Dermis microvascular lymphatic vessel endothelial cell (primary cell): ENCODE results near the gene GRIA1. TPM values are rescaled to one million over a fixed set of nuclear protein-coding genes. Genes with fewer than 3 reads are reported as not detected.
"Not testable (repeated sequence)": the region's sequence is repeated elsewhere in the genome, so short reads cannot be mapped to it uniquely, and the experiment has no call there.

ENCODE experiments used
- DNase-seq, 2 donors: peaks; one replicate each; pipeline versions ENCODE4 v3.0.0 to v3.0.0-alpha.2; 2010; ENCODE audit warnings: low read depth in 2 of 2
- total RNA-seq: library from RNA; depleted of rRNA; stranded (reverse); fragments of >200 nt; gene quantifications from 2 replicates; pipeline ENCODE4 v1.2.1, GENCODE V29; 2014

The GRIA1 gene
- total RNA-seq, 1 donor from 2014 or later = not detected

DNA sequence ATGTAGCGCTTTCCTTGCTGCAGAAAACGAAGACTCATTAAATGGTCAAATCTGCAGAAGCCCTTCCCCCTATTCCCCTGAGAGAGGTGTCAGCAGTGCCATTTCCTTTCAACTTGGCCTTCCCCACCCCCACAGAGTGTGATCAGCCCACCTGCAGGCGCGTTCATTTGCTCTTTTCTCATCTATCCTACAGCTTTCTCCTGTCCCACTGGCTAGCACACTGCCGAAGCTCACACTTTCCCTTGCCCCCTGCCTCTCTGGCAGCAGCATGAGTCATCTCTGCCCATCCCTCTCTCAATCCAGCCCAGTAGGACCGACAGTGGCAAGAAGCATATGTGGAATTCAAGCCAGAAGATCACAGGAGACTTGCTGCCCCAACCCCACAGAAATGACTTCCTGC lies 334.4 kb downstream of the GRIA1 start:
- no peak for DNase-seq

DNA sequence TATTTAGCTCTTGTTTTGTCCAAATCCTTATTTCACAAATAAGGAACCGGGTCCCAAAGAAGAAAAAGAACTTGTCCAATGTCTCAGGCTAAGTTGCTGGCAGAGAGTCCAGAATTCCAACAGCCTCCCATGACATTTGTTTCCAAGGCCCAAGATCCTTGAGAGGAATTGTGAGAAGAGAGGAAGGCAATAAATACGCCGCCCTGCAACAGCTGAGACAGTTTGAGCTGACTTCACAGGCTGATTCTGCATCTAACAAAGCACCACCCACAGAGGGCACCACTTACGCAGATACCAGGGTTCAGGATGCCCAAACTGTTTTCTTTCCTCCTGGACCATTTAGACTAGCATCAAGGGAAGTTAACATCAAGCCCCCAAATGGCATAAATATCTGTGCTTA lies 336.9 kb downstream of the GRIA1 start:
- no peak for DNase-seq

DNA sequence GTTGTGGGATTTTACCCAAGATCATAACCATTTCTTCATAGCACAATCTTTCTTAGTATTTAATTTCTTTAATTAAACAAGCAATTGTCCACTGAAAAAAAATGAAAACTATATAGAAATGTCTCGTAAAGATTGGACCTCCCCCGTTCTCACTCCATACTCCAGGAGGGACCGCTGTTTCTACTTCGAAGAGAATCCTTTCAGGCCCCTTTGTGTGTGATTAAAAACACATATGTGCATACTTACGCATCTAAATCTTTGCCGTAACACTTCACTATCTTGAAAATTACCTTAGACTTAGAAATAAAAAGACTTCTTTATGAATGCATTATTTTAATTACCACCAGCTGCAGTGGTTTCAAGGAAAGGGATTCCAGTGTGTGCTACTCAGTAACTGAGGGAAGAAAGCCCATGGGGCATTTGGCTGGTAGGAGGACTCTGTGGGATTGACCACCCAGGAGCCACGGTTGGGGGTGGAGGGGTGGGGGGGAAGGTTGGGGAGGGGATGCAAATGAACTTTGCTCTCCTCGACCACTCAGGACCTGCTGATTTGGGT lies 339.1 kb downstream of the GRIA1 start:
- no peak for DNase-seq

DNA sequence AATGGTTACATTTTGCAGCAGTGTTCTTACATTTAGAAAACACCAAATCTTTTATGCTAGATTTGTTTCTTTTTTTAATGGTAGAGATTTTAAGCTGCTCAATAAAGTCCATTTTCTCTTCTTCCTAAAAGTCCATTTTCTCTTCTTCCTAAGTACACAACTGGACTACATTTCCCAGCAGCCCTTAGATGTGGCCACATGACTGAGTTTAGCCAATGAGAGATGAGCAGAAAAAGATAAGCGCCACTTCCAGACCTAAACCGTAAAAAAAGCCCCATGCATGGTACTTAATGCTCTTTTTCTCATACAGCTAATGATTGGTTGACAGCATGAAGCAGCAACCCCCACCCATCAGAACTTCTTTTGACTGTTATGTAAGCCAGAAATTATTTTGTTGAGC lies 341.5 kb downstream of the GRIA1 start:
- DNase-seq = peak; percentile 14 to 28

DNA sequence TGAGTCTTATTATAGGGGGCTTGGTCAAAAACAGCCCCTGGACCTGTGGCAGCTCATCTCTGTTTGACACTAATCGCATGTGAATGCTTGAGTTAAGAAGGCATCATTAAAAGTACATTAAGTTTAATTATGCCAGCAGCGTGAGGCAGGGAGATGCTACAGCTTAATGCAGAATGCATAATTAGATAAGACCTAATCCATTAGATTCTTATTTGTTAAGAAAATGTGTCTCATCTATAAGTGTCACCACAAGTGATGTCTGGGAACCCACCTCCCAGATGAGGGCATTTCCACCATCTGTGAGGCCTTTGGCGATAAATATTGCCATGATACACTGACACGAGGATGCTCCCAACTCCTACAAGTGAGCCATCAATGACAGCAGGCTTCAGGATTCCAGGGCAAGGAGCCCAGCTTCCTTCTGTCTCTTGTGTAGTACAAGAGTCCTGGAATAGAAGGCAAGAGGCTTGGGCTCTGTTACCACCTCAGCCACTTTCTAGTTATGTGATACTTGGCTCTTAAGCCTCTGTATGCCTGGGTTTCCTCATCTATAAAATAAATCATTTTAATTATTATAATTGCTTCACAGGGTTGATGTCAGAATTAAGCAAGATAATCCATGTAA lies 345.5 kb downstream of the GRIA1 start:
- DNase-seq = no peak

DNA sequence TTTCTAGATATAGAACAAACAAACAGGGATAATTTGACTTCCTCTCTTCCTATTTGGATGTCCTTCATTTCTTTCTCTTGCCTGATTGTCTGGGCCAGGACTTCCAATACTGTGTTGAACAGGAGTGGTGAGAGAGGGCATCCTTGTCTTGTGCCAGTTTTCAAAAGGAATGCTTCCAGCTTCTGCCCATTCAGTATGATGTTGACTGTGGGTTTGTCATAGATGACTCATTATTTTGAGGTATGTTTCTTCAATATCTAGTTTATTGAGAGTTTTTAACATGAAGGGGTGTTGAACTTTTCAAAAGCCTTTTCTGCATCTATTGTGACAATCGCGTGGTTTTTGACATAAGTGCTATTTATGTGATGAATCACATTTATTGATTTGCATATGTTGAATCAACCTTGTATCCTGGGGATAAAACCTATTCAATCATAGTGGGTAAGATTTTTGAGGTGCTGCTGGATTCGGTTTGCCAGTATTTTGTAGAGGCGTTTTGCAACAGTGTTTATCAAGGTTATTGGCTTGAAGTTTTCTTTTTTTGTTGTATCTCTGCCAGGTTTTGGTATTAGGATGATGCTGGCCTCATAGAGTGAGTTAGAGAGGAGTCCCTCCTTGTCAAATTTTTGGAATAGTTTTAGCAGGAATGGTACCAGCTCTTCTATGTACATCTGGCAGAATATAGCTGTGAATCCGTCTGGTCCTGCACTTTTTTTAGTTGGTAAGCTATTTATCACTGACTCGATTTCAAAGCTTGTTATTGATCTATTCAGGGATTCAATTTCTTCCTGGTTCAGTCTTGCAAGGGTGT lies 359.0 kb downstream of the GRIA1 start:
- not testable (repeated sequence) for DNase-seq

DNA sequence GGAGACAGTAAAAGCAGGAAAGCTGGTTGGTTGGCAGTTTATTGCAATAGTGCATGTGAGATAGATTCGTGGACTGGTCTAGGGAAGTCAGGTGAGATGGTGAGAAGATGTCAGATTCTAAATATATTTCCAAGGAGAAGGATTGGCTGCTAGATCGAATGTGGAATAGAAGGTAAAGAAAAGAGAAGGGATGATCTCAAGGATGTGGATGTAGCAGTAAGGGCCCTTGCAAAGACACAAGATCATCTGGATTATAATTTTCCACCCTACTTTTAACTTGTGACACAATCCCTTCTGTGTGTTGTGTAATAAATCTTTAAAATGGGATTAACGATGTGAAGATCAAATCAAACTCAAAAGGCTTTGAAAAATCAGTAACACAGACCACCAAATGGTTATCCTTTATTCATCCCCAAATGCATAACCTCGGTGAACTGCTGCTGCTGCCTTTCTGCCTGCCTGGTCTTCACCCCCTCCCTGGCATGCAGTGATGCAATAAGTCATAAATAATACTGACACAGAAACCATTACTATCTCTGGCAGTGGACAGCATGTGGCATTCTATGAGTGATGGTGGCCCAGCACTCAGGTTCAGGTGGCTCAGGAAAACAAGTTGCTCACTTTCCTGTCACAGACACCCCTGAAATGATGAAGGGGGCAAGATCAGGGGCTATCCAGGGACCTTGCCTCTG lies 369.9 kb downstream of the GRIA1 start:
- DNase-seq = no peak

DNA sequence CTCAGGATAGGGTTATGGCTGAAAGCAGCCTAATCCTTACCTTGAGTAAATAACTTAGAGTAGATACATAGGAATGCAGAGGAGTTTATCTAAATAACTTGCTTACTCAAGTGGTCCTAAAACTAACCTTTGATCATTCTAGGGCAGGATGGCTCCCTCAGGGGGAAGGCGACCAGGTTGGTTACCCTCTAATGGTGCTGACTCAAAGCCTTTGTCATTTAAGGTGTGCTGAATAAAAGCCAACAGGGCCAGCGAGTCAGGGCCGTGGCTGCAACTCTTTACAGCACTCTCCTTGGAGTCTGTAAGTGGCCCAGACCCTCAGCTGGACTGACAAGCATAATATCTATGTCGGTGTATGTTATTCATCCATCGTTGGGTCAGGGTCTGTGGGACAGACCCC lies 372.4 kb downstream of the GRIA1 start:
- not testable (repeated sequence) for DNase-seq
